NCI-H1105 treated with DMSO at 0.1 percent for 48 hours (cell line): ENCODE data around the gene MBP.
"Not testable (repeated sequence)": the region's sequence is repeated elsewhere in the genome, so short reads cannot be mapped to it uniquely, and the experiment has no call there.

Source experiments
- DNase-seq: peaks from one replicate; lab custom pipeline; 2025; lab: John Stamatoyannopoulos, UW

MBP gene

DNA sequence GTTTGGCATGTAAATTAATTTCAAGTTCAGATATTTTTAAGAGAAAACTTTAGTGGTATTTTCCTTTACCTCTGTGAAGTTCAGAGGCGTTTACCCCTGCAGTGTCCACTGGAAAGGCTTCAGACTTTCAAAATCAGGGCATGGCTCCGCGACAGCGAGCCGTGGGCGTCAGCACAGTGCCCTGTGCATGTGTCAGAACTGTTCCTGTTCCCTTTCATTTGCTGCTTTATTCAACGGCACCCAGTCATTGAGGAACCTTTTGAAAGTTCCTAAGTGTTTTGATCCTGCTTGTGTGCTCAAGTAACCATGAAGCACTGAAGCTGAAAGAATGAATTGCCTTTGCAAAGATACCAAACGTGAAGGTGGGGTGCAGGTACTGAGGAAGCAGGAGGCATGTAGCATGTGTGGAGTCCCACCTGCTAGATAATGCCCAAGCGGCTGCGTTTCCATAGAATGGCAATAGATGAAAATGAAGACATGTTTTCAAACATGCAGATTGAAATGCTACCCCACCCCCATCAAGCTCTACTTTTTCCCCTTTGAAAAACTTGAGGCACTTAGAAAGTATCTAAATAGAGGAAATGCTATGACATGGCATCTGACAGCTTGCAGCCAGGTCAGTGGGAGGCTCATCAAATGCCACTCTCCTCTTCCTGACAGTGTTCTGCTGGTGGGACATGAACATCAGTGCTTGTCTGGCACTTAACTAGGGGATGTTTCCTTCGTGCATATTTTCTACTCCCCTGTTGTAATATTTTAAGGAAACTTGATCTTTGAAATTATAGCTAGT is 161.6 kb downstream of the MBP start:
- no peak for DNase-seq

- DNase-seq, result no peak
These were observed 164.7 kb downstream of the MBP start for GRCh38 chr18:76967721-76968472.

DNA sequence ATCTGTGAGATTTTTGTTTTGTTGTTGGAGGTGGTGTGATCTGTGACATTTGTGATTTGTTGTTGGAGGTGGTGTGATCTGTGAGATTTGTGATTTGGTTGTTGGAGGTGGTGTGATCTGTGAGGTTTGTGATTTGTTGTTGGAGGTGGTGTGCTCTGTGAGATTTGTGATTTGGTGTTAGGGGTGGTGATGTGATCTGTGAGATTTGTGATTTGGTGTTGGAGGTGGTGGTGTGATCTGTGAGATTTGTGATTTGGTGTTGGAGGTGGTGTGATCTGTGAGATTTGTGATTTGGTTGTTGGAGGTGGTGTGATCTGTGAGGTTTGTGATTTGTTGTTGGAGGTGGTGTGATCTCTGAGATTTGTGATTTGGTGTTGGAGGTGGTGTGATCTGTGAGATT is 165.3 kb downstream of the MBP start:
- not testable (repeated sequence) for DNase-seq

DNA sequence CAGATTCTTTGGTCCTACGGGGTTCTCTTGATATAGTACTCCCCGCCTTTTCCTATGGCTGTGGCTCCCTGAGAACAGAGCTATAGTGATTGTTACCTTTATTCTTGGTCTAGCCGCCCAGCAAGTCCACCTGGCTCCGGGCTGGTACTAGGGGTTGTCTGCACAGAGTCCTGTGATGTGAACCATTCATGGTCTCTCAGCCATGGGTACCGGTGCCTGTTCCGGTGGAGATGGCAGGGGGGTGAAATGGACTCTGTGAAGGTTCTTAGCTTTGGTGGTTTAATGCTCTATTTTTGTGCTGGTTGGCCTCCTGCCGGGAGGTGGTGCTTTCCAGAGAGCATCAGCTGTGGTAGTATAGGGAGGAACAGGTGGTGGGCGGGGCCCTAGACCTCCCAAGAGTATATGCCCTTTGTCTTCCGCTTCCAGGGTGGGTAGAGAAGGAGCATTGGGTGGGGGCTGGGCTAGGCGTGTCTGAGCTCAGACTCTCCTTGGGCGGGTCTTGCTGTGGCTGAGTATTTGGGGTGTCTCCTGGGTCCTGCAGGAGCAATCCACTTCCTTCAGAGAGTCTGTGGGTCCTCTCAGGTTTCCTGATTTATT is 166.9 kb downstream of the MBP start:
- not testable (repeated sequence) for DNase-seq

- DNase-seq, result no peak
These were observed 168.6 kb downstream of the MBP start for GRCh38 chr18:76963936-76964335.

DNA sequence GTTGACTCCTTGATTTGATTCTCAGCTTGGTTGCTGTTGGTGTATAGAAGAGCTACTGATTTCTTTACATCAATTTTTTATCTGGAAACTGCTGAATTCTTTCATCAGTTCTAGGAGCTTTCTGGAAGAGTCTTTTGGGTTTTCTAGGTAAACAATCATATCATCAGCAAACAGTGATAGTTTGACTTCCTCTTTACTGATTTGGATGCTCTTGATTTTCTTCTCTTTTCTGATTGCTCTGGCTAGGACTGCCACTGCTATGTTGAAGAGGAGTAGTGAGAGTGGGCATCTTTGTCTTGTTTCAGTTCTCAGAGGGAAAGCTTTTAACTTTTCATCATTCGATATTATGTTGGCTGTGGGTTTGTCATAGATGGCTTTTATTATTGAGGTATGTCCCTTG is 169.7 kb downstream of the MBP start:
- DNase-seq, result no peak

GRCh38 chr18:76960528-76961035 is 172.0 kb downstream of the MBP start:
- DNase-seq, result no peak

GRCh38 chr18:76959605-76960004 is 173.0 kb downstream of the MBP start:
- DNase-seq, result no peak

- peak; percentile 78 for DNase-seq
These were observed 173.8 kb downstream of the MBP start for GRCh38 chr18:76958692-76959341.

DNA sequence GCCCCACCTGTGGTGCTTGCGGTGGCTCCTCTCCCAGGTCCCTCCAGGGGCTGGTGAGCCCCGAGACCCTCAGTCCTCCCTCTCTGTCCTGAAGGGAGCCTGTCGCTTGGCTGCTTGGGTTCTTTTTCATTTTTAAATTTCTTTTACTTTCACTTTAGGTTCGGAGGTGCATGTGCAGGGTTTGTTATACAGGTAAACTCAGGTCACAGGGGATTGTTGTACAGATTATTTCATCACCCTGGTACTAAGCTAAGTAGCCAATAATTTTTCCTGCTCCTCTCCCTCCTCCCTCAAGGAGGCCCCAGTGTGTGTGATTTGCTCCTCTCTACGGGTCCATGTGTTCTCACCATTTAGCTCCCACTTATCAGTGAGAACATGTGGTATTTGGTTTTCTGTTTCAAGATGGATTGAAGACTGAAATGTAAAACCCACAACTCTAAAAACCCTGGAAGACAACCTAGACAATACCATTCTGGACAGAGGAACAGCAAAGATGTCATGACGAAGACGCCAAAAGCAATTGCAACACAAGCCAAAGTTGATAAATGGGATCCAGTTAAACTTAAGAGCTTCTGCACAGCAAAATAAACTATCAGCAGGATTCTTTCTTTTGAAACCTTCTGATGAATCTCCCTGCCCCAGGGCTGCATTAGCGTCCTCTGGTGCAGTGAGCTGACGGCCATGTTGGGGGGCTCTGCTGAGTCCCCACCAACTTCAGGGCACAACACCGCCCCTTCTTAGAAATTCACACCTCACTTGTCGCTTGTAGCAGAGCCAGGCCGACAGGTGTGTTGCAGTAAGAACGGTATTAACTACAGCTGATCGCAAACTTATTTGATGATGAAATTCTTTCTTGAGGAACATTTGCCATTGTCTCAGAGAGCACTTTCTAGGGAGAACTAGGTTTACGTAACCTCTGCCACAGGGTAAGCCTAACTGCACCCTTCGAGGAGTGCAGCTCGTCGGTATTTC is 174.9 kb downstream of the MBP start:
- DNase-seq, result no peak

GRCh38 chr18:76956648-76957047 is 175.9 kb downstream of the MBP start:
- no peak for DNase-seq

DNA sequence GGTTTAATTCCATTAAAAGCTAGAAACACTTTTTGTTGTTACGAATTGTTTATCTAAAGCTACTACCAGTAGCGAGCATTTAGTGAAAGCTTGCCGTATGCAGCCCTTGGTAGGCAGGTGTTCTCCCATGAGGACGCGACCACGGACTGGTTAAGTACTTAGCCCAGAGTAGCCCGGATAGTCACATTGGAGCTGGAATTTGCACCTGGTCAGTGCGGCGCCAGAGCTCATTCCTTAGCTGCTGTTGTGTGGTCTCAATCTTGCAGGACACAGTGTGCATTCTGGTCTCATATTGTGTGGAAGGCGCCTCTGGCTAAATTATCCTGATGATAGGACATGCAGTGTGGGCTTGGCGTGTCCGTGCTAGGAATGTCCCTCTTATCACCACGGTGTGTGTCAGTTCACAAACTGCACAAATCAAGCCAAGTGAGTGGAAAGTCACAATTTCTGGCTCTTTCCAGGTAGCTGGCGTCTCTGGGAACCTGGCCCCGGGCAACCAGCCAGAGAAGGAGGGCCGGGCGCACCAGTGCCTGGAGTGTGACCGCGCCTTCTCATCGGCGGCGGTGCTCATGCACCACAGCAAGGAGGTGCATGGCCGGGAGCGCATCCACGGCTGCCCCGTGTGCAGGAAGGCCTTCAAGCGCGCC is 176.9 kb downstream of the MBP start:
- DNase-seq, result no peak

DNA sequence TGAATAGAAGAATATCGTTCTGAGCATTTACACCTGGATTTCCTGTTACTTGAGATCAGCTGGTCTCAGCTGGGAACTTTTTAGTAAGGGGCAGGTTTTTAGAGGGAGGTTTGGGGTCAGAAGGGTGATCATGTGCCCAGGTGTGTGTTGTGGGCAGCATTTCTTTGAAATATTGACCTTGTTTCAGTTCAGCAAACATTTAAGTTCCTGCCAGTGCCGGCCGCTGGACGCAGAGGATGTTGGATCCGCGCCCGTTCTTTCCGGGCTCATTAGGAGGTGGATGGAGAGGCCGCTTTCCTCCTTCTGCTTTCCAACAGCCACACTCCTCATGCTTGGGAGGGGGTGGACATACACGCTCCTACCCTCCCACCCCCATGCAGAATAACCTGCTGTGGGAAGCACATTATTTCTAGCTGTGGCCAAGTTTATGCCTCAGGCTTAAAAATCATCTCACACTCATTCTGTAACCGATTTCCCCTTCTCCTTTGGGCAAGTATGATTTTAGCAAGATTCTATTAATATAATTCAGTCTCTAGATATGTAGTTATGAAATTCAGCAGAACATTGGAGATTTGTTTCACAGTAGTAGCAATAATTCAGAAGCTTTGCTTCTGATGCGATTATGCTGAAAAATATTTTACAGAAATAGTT is 178.9 kb downstream of the MBP start:
- DNase-seq, result peak; percentile 42

- DNase-seq, result peak; percentile 29
These were observed 179.4 kb downstream of the MBP start for GRCh38 chr18:76953156-76953555.

DNA sequence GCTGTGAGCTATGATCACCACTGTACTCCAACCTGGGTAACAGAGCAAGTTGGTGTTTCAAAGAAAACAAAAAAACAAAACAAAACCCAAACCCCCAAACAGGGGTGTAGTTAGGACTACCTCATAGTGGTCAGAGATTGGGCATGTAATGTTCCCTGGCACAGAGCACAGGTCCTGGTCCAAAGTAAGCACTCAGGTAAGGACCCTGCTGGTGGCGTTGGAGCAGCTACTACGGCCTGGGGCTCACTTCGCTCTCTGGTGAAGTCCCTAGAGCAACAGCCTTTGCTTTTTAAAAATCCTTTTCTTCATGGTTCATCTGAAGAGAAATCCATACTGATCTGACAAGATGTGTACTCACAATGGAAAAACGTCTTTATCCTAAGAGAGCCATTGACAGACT is 179.8 kb downstream of the MBP start:
- DNase-seq, result no peak

DNA sequence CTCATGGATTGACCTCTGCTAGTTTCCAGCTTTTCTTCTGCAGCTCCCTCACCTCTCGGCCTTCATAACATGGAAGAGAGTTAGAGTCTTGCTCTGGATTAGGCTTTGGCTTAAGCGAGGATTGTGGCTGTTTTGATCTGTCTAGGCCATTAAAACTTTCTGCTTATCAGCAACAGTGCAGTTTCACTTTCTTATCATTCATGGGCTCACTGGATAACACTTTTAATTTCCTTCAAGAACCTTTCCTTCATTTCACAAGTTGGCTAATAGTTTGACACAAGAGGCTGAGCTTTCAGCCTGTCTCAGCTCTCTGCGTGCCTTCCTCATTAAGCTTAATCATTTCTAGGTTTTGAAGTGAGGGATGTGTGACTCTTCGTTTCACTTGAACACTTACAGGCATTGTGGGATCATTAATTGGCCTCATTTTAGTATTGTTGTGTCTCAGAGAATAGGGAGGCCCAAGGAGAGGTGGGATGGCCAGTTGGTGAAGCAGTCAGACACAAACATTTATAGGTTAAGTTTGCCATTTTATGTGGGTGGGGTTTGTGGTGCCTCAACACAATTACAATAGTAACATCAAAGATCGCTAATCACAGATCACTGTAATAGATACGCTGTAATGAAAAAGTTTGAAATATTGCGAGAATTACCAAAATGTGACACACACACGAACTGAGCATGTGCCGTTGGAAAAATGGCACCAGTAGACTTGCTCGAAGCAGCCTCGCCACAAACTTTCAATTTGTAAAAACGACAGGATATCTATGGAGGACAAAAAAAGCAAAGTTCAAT is 180.9 kb downstream of the MBP start:
- no peak for DNase-seq

- DNase-seq, result no peak
These were observed 184.2 kb downstream of the MBP start for GRCh38 chr18:76948345-76948744.

DNA sequence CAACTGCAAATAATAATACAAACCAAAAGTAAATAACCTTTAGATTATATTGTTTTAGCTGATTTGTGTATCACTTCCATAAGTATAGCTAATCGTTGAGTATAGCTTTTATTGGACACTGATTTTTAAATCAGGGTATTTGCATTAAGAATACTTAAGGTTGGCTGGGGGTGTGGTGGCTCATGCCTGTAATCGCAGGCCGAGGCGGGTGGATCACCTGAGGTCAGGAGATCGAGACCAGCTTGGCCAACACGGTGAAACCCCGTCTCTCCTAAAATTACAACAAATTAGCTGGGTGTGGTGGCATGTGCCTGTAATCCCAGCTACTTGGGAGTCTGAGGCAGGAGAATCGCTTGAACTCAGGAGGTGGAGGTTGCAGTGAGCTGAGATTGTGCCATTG is 188.2 kb downstream of the MBP start:
- DNase-seq, result not testable (repeated sequence)
